ENCODE results near the gene TUBB1.

GRCh38 chr20:59048681-59049030, 29.4 kb downstream of the TUBB1 start:
- TF ChIP-seq, protein P1, sequence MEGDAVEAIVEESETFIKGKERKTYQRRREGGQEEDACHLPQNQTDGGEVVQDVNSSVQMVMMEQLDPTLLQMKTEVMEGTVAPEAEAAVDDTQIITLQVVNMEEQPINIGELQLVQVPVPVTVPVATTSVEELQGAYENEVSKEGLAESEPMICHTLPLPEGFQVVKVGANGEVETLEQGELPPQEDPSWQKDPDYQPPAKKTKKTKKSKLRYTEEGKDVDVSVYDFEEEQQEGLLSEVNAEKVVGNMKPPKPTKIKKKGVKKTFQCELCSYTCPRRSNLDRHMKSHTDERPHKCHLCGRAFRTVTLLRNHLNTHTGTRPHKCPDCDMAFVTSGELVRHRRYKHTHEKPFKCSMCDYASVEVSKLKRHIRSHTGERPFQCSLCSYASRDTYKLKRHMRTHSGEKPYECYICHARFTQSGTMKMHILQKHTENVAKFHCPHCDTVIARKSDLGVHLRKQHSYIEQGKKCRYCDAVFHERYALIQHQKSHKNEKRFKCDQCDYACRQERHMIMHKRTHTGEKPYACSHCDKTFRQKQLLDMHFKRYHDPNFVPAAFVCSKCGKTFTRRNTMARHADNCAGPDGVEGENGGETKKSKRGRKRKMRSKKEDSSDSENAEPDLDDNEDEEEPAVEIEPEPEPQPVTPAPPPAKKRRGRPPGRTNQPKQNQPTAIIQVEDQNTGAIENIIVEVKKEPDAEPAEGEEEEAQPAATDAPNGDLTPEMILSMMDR (conservative IDR thresholded peaks at IDR 0.05; ENCODE audit: low read depth, low read length), result no peak
- TF ChIP-seq POLR2A (IDR thresholded peaks at IDR 0.05; ENCODE audit: low read depth, low read length), result no peak
- TF ChIP-seq USF2 (IDR thresholded peaks at IDR 0.05; ENCODE audit: low read depth, low read length), result no peak
- no peak for TF ChIP-seq CEBPB (IDR thresholded peaks at IDR 0.05; ENCODE audit: low read depth, low read length)
- no peak for TF ChIP-seq SMC3 (IDR thresholded peaks at IDR 0.05; ENCODE audit: low read depth, low read length)

All from IMR-90 (cell line).